ENCODE measurements around the gene RNF187.
"Not testable (repeated sequence)": the region's sequence is repeated elsewhere in the genome, so short reads cannot be mapped to it uniquely, and the experiment has no call there.

RNF187 gene

GRCh38 chr1:228460821-228461220, 26.4 kb upstream of the RNF187 start:
- H3K9ac ChIP-seq (ENCODE audit: insufficient read length, low read depth): no peak overlapping the region
- TF ChIP-seq YY1 (IDR thresholded peaks at IDR 0.05; ENCODE audit: insufficient read depth, insufficient read length) (no peak), SUZ12 (IDR thresholded peaks at IDR 0.05; ENCODE audit: extremely low read depth, insufficient read depth, insufficient read length) (no peak), ZNF274 (IDR thresholded peaks at IDR 0.05; ENCODE audit: low read depth, low read length) (no peak)
- H3K36me3 ChIP-seq (ENCODE audit: insufficient read depth, insufficient read length, low read length): no peaks in the 10 kb centered on the region
- no peaks in the 10 kb centered on the region for H3K9me3 ChIP-seq (ENCODE audit: insufficient read depth, low read length)
- H3K27me3 ChIP-seq (ENCODE audit: insufficient read depth, insufficient read length): peaks cover 9% of the 10 kb centered on the region
- H3K4me1 ChIP-seq (ENCODE audit: insufficient read depth, insufficient read length): peaks cover 4% of the 10 kb centered on the region
- DNase-seq (ENCODE audit: low read depth, low spot score): no peak
- H3K4me3 ChIP-seq (ENCODE audit: insufficient read length, low read depth): no peak overlapping the region

GRCh38 chr1:228462560-228462959, 24.6 kb upstream of the RNF187 start:
- DNase-seq (ENCODE audit: low read depth, low spot score): no peak
- H3K27me3 ChIP-seq (ENCODE audit: insufficient read depth, insufficient read length): peaks cover 22% of the 10 kb centered on the region
- no peak for TF ChIP-seq YY1 (IDR thresholded peaks at IDR 0.05; ENCODE audit: insufficient read depth, insufficient read length)
- no peak overlapping the region for H3K9ac ChIP-seq (ENCODE audit: insufficient read length, low read depth)
- H3K9me3 ChIP-seq (ENCODE audit: insufficient read depth, low read length): no peaks in the 10 kb centered on the region
- no peaks in the 10 kb centered on the region for H3K36me3 ChIP-seq (ENCODE audit: insufficient read depth, insufficient read length, low read length)
- peaks cover 4% of the 10 kb centered on the region for H3K4me1 ChIP-seq (ENCODE audit: insufficient read depth, insufficient read length)
- H3K4me3 ChIP-seq (ENCODE audit: insufficient read length, low read depth): no peak overlapping the region

DNA sequence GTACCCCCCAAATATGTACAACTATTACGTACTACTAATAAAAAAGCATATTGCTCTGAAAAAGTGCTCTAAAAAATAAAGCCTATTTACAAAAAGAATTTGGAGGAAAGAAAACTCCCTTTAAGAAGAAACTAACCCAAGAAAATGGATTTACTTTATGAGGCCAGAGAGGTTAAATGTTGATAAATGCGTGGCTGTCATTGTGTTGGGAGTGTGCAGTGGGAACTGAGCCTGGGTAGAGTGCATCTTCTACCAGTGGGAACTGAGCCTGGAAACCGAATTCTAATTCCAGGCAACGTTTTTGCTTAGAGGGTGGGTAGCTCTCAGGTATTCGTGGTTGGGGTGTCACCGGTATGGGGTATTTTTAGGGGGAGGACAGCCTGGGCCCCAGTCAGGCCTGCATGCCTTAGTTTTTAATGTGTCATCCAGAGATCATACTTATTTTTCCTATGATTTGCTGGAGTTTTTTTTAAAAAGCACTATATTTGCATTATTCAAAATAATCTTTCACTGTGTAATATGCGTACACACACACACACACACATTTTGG, 24.1 kb upstream of the RNF187 start:
- H3K4me3 ChIP-seq (ENCODE audit: insufficient read length, low read depth): peak overlapping the region; percentile 43
- DNase-seq (ENCODE audit: low read depth, low spot score): no peak
- H3K36me3 ChIP-seq (ENCODE audit: insufficient read depth, insufficient read length, low read length): no peaks in the 10 kb centered on the region
- TF ChIP-seq SUZ12 (IDR thresholded peaks at IDR 0.05; ENCODE audit: extremely low read depth, insufficient read depth, insufficient read length) (no peak), ZNF274 (IDR thresholded peaks at IDR 0.05; ENCODE audit: low read depth, low read length) (no peak), YY1 (IDR thresholded peaks at IDR 0.05; ENCODE audit: insufficient read depth, insufficient read length) (no peak)
- H3K9me3 ChIP-seq (ENCODE audit: insufficient read depth, low read length): no peaks in the 10 kb centered on the region
- H3K4me1 ChIP-seq (ENCODE audit: insufficient read depth, insufficient read length): peaks cover 4% of the 10 kb centered on the region
- H3K9ac ChIP-seq (ENCODE audit: insufficient read length, low read depth): peak overlapping the region; percentile 69
- H3K27me3 ChIP-seq (ENCODE audit: insufficient read depth, insufficient read length): peaks cover 25% of the 10 kb centered on the region

- Histone ChIP-seq H3K4me3 (ENCODE audit: insufficient read length, low read depth) (peak overlapping the region; percentile 43), H3K9ac (ENCODE audit: insufficient read length, low read depth) (peak overlapping the region; percentile 69), H3K36me3 (ENCODE audit: insufficient read depth, insufficient read length, low read length) (no peaks in the 10 kb centered on the region), H3K9me3 (ENCODE audit: insufficient read depth, low read length) (no peaks in the 10 kb centered on the region), H3K4me1 (ENCODE audit: insufficient read depth, insufficient read length) (peaks cover 4% of the 10 kb centered on the region), H3K27me3 (ENCODE audit: insufficient read depth, insufficient read length) (peaks cover 25% of the 10 kb centered on the region)
- TF ChIP-seq YY1 (IDR thresholded peaks at IDR 0.05; ENCODE audit: insufficient read depth, insufficient read length) (no peak), SUZ12 (IDR thresholded peaks at IDR 0.05; ENCODE audit: extremely low read depth, insufficient read depth, insufficient read length) (no peak), ZNF274 (IDR thresholded peaks at IDR 0.05; ENCODE audit: low read depth, low read length) (no peak)
- DNase-seq (ENCODE audit: low read depth, low spot score): no peak
These were observed 23.4 kb upstream of the RNF187 start for GRCh38 chr1:228463559-228464455.

- H3K4me1 ChIP-seq (ENCODE audit: insufficient read depth, insufficient read length): peaks cover 4% of the 10 kb centered on the region
- DNase-seq (ENCODE audit: low read depth, low spot score): no peak
- H3K9ac ChIP-seq (ENCODE audit: insufficient read length, low read depth): peak overlapping the region; percentile 53
- no peak for TF ChIP-seq YY1 (IDR thresholded peaks at IDR 0.05; ENCODE audit: insufficient read depth, insufficient read length)
- TF ChIP-seq ZNF274 (IDR thresholded peaks at IDR 0.05; ENCODE audit: low read depth, low read length): no peak
- no peak for TF ChIP-seq SUZ12 (IDR thresholded peaks at IDR 0.05; ENCODE audit: extremely low read depth, insufficient read depth, insufficient read length)
- no peaks in the 10 kb centered on the region for H3K9me3 ChIP-seq (ENCODE audit: insufficient read depth, low read length)
- peak overlapping the region; percentile 43 for H3K4me3 ChIP-seq (ENCODE audit: insufficient read length, low read depth)
- no peaks in the 10 kb centered on the region for H3K36me3 ChIP-seq (ENCODE audit: insufficient read depth, insufficient read length, low read length)
- peaks cover 25% of the 10 kb centered on the region for H3K27me3 ChIP-seq (ENCODE audit: insufficient read depth, insufficient read length)
These were observed 22.6 kb upstream of the RNF187 start for GRCh38 chr1:228464487-228464983.

DNA sequence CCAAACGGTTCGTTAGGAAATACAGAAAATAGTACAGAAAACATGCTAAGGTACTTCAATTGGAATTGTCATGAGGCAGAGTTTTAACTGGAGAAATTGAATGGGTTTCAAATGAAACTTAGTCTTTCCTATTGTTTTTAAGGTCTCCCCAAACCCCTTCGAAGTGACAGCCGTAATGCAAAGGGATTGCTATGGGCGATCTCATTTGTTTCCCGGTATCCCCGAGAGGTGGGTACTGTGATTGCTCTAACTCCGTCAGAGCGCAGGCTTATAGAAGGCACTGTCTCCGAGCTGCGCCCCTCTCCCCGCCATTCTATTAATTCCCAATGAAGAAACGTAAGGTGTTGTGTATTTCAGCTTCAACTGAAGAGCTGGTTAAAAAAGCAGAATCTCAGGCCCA, 22.0 kb upstream of the RNF187 start:
- TF ChIP-seq YY1 (IDR thresholded peaks at IDR 0.05; ENCODE audit: insufficient read depth, insufficient read length) (no peak), ZNF274 (IDR thresholded peaks at IDR 0.05; ENCODE audit: low read depth, low read length) (no peak), SUZ12 (IDR thresholded peaks at IDR 0.05; ENCODE audit: extremely low read depth, insufficient read depth, insufficient read length) (no peak)
- Histone ChIP-seq H3K9ac (ENCODE audit: insufficient read length, low read depth) (peak overlapping the region; percentile 53), H3K4me1 (ENCODE audit: insufficient read depth, insufficient read length) (peaks cover 9% of the 10 kb centered on the region), H3K36me3 (ENCODE audit: insufficient read depth, insufficient read length, low read length) (no peaks in the 10 kb centered on the region), H3K4me3 (ENCODE audit: insufficient read length, low read depth) (peak overlapping the region; percentile 43), H3K27me3 (ENCODE audit: insufficient read depth, insufficient read length) (peaks cover 25% of the 10 kb centered on the region), H3K9me3 (ENCODE audit: insufficient read depth, low read length) (no peaks in the 10 kb centered on the region)
- DNase-seq (ENCODE audit: low read depth, low spot score): no peak

- no peak overlapping the region for H3K9ac ChIP-seq (ENCODE audit: insufficient read length, low read depth)
- peaks cover 9% of the 10 kb centered on the region for H3K4me1 ChIP-seq (ENCODE audit: insufficient read depth, insufficient read length)
- TF ChIP-seq ZNF274 (IDR thresholded peaks at IDR 0.05; ENCODE audit: low read depth, low read length) (no peak), YY1 (IDR thresholded peaks at IDR 0.05; ENCODE audit: insufficient read depth, insufficient read length) (no peak), SUZ12 (IDR thresholded peaks at IDR 0.05; ENCODE audit: extremely low read depth, insufficient read depth, insufficient read length) (no peak)
- peaks cover 25% of the 10 kb centered on the region for H3K27me3 ChIP-seq (ENCODE audit: insufficient read depth, insufficient read length)
- no peak for DNase-seq (ENCODE audit: low read depth, low spot score)
- no peaks in the 10 kb centered on the region for H3K36me3 ChIP-seq (ENCODE audit: insufficient read depth, insufficient read length, low read length)
- H3K9me3 ChIP-seq (ENCODE audit: insufficient read depth, low read length): no peaks in the 10 kb centered on the region
- no peak overlapping the region for H3K4me3 ChIP-seq (ENCODE audit: insufficient read length, low read depth)
These were observed 21.5 kb upstream of the RNF187 start for GRCh38 chr1:228465571-228466146.

DNA sequence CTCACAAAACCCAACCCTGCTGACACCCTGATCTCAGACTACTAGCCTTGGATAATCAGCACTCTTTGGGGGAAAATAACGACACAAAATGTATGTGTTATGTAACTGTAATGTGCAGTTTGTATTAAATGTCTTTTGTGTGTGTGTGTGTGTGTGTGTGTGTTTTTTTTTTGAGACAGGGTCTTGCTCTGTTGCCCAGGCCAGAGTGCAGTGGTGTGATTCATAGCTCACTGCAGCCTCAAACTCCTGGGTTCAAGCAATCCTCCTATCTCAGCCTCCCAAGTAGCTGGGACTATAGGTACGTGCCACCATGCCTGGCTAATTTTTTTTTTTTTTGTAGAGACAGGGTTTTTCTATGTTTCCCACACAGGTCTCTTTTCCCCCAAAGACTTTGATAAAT, 19.0 kb upstream of the RNF187 start:
- peaks cover 25% of the 10 kb centered on the region for H3K27me3 ChIP-seq (ENCODE audit: insufficient read depth, insufficient read length)

More for the DNA sequence above, 19.0 kb upstream of the RNF187 start:
- not testable (repeated sequence) for H3K36me3 ChIP-seq (ENCODE audit: insufficient read depth, insufficient read length, low read length); H3K9ac ChIP-seq (ENCODE audit: insufficient read length, low read depth); H3K9me3 ChIP-seq (ENCODE audit: insufficient read depth, low read length); H3K4me3 ChIP-seq (ENCODE audit: insufficient read length, low read depth); DNase-seq (ENCODE audit: low read depth, low spot score)
- peaks cover 10% of the 10 kb centered on the region for H3K4me1 ChIP-seq (ENCODE audit: insufficient read depth, insufficient read length)
